SJCRH30 (cell line): ENCODE data around the gene NR5A2. TPM values are rescaled to one million over a fixed set of nuclear protein-coding genes. Genes with fewer than 3 reads are reported as not detected.

Source experiments
- DNase-seq, 2 experiments: peaks; one replicate each; pipeline ENCODE4 v3.0.0-alpha.2; 2015 to 2020
- H3K27ac ChIP-seq: fragments of 250-450 bp; sonication (Bioruptor Pico); 2 replicates; pipeline ENCODE4 v1.5.1; 2020; ENCODE audit warnings: mild to moderate bottlenecking, moderate library complexity
- H3K27me3 ChIP-seq: fragments of 250-450 bp; sonication (Bioruptor Pico); 2 replicates; pipeline ENCODE4 v1.5.1; 2020; ENCODE audit warnings: mild to moderate bottlenecking, moderate library complexity
- H3K36me3 ChIP-seq: fragments of 250-450 bp; sonication (Bioruptor Pico); 2 replicates; pipeline ENCODE4 v1.5.1; 2020; ENCODE audit warnings: mild to moderate bottlenecking, moderate library complexity
- H3K4me1 ChIP-seq: fragments of 250-450 bp; sonication (Bioruptor Pico); 2 replicates; pipeline ENCODE4 v1.5.1; 2020; ENCODE audit warnings: mild to moderate bottlenecking, moderate library complexity
- H3K4me3 ChIP-seq: fragments of 250-450 bp; sonication (Bioruptor Pico); 2 replicates; pipeline ENCODE4 v1.5.1; 2020; ENCODE audit warnings: mild to moderate bottlenecking, moderate library complexity
- H3K9me3 ChIP-seq: fragments of 250-450 bp; sonication (Bioruptor Pico); replicated peaks from 2 replicates; pipeline ENCODE4 v1.5.1; 2020; ENCODE audit warnings: mild to moderate bottlenecking, moderate library complexity
- total RNA-seq: library from RNA; depleted of rRNA; stranded (reverse); fragments of >200 nt; shearing (Covaris generic); gene quantifications from 2 replicates; pipeline ENCODE4 v1.2.3, GENCODE V29; 2014

The NR5A2 gene
- total RNA-seq, 1 experiment from 2014 or later = 1.0 TPM

DNA sequence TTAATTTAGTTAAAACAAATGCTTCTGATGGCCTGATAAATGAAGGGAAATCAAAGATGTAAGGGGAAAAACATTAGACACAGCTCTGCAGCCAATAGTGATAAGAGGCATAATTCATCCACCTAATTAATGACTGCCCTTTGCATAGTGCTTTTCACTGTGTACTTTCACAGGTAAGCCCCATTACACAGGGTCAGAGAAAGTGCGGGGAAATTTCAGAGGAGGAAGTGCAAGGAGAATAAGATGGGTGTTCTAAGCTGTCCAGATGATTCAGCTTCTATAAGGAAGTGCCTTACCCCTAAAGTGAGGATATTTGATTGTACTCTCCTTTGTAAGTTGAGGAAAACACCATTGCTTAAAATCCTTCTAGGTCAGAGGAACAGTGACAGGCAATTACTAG, 88.0 kb downstream of the NR5A2 start:
- H3K27ac ChIP-seq = no peak overlapping the region
- H3K4me1 ChIP-seq = no peaks in the 10 kb centered on the region
- H3K27me3 ChIP-seq = no peaks in the 10 kb centered on the region
- no peaks in the 10 kb centered on the region for H3K36me3 ChIP-seq
- no peak for DNase-seq
- H3K4me3 ChIP-seq = no peak overlapping the region
- no peaks in the 10 kb centered on the region for H3K9me3 ChIP-seq

DNA sequence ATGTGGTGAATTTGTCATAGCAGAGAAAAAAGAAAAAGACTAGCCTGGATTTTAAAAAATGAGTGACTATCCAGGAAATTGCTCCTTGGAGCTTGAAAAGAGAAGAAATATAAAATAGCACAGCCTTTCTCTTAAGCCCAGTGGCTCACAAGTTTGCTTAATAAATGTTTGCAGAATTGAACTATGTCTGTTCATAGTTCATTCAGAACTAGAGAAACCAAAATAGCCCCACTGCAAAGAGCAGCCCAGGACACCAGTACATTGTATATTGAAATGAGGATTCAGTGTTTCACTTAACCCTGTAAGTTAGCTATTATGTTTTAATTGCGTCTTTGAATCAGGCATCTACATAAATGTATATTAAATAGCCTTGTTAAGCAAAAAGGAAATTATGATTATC, 88.8 kb downstream of the NR5A2 start:
- Histone ChIP-seq H3K9me3 (no peaks in the 10 kb centered on the region), H3K4me1 (no peaks in the 10 kb centered on the region), H3K27ac (no peak overlapping the region), H3K4me3 (no peak overlapping the region), H3K36me3 (no peaks in the 10 kb centered on the region), H3K27me3 (no peaks in the 10 kb centered on the region)
- DNase-seq = no peak

DNA sequence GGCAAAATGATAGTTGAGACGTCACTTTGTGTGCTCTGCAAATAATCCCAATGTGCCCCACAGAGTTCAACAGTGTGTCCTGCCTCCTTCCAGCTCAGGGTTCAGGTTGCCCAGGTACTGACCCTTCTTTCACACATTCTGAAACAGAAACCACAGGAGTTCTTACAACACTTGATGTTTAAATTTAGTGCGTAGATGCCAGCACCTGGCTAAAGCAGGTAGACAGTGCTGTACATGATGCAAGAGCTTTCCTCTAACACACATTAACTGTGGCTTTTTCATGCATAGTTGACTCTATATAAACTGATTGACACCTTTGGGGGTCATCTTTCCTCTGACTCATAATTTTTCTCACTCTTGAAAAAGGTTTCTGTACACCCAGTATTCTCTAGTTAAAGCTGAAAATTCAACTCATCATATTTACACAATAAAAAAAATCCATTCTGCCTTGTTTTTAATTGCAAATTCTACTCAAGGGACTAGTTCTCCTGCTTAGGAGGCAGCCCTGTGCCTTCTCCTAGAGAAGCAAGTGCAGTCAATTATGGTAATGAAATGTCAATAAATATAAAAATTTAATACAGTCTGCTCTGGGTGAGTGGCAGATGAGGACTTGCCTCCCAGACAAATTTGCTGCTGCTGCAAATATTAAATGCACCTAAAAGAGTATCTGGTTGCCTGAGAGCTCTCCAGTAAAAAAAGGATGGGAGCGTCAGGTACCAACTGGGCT, 91.4 kb downstream of the NR5A2 start:
- Histone ChIP-seq H3K4me3 (no peak overlapping the region), H3K27ac (no peak overlapping the region), H3K27me3 (no peaks in the 10 kb centered on the region), H3K36me3 (no peaks in the 10 kb centered on the region), H3K4me1 (no peaks in the 10 kb centered on the region), H3K9me3 (no peaks in the 10 kb centered on the region)
- no peak for DNase-seq

DNA sequence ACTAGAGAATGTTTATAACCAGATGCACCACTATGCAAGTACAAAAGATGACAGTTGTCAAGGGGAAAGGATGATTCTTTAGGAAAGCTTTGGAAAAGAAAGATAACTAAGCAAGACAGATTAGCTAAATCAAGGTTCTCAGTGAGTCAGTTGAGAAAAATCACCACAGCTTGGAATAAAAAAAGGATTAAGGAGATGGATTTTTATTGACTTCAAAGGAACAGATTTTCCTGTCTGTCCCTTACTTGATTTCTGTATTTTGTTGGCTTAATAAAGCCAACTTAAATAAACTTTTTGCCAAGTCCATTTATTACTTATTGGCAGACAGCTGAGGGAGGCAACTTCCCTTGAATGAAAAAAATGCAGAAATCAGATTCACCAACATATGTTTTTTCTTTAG, 93.9 kb downstream of the NR5A2 start:
- Histone ChIP-seq H3K27ac (no peak overlapping the region), H3K4me1 (no peaks in the 10 kb centered on the region), H3K9me3 (no peaks in the 10 kb centered on the region), H3K4me3 (no peak overlapping the region), H3K36me3 (no peaks in the 10 kb centered on the region), H3K27me3 (no peaks in the 10 kb centered on the region)
- no peak for DNase-seq

DNA sequence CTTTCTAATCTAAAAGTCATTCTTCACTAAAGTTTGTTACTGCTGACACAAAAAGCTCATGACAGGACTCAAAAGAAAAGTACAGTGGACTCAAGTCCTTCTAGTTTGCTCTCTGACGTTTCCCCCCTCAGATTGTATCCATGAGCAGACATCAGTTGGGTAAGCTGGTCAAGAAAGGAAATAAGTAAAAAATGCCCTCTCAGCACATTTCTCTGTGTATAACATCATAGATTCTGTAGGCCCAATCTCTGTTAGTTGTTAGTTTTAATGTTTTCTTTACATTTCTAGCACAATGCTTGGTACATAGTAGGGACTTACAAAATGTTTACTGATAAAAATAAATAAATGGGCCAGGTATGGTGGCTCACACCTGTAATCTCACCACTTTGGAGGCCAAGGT, 96.8 kb downstream of the NR5A2 start:
- Histone ChIP-seq H3K36me3 (no peaks in the 10 kb centered on the region), H3K4me1 (no peaks in the 10 kb centered on the region), H3K9me3 (no peaks in the 10 kb centered on the region), H3K27me3 (no peaks in the 10 kb centered on the region), H3K4me3 (no peak overlapping the region), H3K27ac (no peak overlapping the region)
- no peak for DNase-seq

DNA sequence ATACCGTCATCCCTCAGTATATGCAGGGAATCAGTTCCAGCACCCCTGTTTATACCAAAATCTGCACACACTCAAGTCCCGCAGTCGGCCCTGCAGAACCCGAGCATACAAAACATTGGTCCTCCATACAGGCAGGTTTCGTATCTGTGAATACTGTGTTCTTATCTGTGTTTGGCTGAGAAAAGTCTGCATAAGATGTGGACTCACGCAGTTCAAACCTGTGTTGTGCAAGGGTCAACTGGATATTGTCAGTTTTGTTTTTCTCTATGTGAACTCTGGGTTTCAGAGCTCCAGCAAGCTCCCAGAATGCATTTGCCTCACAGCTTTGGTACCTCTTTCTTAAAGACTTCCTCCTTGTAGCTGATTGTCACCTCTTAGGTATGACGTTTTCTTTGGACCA, 100.6 kb downstream of the NR5A2 start:
- Histone ChIP-seq H3K4me1 (no peaks in the 10 kb centered on the region), H3K27ac (no peak overlapping the region), H3K4me3 (no peak overlapping the region), H3K27me3 (no peaks in the 10 kb centered on the region), H3K9me3 (no peaks in the 10 kb centered on the region), H3K36me3 (no peaks in the 10 kb centered on the region)
- DNase-seq = no peak

DNA sequence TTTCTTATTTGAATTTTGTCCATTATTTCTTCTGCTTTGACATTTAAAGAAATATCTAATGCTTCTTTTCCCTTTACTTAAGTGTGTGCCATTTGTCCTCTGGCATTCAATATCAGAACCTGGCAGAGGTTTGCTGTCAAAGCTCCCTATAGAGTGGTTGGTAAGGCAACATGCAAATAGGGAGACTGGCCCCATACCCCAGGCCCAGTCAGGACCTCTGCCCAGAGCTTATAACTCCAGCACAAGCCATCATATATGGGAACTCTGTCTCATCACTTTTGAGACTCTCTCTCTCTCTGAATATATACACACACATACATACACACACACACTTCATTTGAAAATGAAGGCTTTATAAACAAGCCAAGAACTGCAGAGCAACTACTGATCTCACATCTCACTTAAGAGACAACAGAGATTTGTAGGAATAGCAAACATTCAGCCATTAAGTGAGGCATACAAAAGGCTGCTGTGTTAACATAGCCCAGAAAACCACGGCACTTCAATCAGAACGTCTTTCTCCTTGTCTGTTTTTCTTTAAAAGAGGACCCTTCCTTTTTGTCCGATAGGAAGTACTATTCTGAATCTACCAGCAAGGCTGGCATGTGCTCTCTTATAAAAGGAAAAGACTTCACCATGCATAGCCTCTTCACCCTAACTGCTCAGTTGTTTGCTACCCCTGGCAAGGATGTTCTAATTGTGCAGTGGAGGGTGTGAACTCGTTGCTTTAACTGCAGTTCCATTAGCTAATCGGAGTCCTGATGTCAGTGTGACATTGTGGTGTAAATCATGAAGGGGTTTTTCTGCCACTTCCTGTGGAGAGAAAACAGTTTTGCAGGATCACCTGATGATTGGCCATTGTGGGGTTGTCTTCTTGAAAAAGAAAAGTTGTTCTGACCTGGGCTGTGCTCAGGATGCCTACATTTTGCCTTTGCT, 101.7 kb downstream of the NR5A2 start:
- no peak overlapping the region for H3K4me3 ChIP-seq
- no peak overlapping the region for H3K27ac ChIP-seq
- H3K36me3 ChIP-seq = no peaks in the 10 kb centered on the region
- no peaks in the 10 kb centered on the region for H3K4me1 ChIP-seq
- no peak for DNase-seq
- no peaks in the 10 kb centered on the region for H3K9me3 ChIP-seq
- no peaks in the 10 kb centered on the region for H3K27me3 ChIP-seq

DNA sequence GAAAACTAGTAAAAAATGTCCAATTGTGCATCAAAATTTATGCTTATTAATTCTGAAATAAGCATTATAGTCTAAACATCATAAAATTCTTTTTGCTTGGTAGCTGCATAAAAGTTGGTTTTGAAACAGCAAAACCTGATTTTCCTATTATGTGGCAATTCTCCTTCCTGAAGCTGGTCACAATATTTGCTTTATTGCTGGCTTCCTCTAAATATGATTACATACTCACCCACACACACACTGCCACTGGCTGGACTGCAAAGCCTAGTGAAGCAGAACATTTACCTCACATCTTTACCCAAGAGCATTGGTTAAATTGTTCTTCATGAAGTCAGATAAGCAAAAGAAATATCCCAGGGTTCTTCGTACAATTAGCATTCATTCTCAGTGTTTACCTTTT, 103.0 kb downstream of the NR5A2 start:
- no peaks in the 10 kb centered on the region for H3K4me1 ChIP-seq
- H3K36me3 ChIP-seq = no peaks in the 10 kb centered on the region
- no peaks in the 10 kb centered on the region for H3K9me3 ChIP-seq
- no peak for DNase-seq
- H3K27ac ChIP-seq = no peak overlapping the region
- H3K27me3 ChIP-seq = no peaks in the 10 kb centered on the region
- H3K4me3 ChIP-seq = no peak overlapping the region

DNA sequence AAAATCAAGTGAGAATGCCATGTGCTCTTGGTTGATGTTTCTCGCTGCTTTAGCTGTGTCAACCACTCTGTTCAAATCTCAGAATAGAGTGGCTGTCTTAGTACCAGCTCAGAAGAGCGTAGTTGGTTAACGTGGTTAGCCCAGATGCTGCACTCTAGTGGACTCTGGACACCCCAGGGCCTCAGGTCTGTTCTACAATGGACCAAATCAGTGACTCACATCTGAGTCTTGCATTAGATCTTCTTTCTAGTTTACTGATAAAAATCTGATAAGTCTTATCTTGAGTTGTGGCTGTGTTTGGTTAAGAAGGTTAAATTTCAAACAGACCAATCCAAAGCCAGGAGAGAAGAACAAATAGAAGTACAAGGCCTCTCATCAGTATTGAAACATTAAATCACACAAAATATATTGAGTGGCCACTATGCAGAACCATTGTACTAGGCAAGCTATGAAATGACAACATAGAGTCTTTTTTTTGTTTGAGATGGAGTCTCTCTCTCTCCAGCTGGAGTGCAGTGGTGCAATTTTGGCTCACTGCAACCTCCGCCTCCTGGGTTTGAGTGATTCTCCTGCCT, 104.1 kb downstream of the NR5A2 start:
- no peak overlapping the region for H3K4me3 ChIP-seq
- no peak overlapping the region for H3K27ac ChIP-seq
- no peaks in the 10 kb centered on the region for H3K9me3 ChIP-seq
- no peaks in the 10 kb centered on the region for H3K36me3 ChIP-seq
- no peaks in the 10 kb centered on the region for H3K4me1 ChIP-seq
- DNase-seq = no peak
- no peaks in the 10 kb centered on the region for H3K27me3 ChIP-seq

DNA sequence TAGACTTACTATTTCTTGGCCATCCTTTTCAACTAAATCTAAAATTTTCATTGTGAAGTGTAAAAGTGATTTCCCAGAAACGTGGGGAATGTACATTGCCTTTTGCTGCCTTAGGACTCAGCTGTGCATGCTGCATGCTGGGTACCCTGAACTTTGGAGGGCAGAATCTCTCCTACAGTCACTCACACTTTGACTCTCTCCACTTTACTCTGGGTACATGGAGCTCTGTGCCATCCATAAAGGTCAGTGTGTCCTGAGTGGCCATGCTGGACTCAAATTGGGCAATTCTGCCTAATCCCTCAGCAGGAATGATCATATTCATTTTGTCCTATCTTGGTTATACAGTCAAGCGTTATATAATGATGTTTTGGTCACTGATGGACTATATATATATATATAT, 105.6 kb downstream of the NR5A2 start:
- Histone ChIP-seq H3K36me3 (no peaks in the 10 kb centered on the region), H3K4me3 (no peak overlapping the region), H3K27me3 (no peaks in the 10 kb centered on the region), H3K9me3 (no peaks in the 10 kb centered on the region), H3K27ac (no peak overlapping the region), H3K4me1 (no peaks in the 10 kb centered on the region)
- DNase-seq = no peak

DNA sequence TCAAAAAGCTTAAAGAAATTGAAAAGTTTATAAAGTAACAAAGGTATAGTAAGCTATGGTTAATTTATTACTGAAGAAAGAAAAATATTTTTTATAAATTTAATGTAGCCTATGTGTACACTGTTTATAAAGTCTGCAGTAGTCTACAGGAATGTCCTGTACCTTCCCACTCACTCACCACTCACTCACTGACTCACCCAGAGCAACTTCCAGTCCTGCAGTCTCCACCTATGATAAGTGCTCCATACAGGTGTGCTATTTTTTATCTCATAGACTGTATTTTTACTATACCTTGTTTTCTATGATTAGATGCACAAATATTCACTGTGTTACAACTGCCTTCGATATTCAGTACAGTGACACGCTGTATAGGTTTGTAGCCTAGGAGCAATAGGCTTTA, 106.6 kb downstream of the NR5A2 start:
- Histone ChIP-seq H3K36me3 (no peaks in the 10 kb centered on the region), H3K4me3 (no peak overlapping the region), H3K27me3 (no peaks in the 10 kb centered on the region), H3K27ac (no peak overlapping the region), H3K9me3 (no peaks in the 10 kb centered on the region), H3K4me1 (no peaks in the 10 kb centered on the region)
- no peak for DNase-seq

DNA sequence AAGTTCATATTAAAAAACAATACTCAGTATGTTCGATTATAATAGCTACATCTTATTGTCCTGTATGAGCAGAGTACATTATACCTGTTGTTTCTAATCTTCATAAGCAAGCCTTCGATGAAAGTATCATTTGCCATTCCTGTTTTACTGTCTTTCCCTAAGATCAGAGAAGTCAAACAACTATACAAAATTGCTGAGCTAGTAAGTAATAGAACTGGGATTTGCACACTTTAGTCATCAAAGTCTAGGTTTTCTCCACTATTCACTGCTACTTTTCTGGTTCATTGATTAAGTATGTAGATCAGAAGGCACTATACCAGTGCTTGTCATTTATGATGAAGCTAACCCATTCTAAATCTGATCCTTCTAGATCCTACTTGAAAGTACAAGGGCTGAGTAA, 108.9 kb downstream of the NR5A2 start:
- H3K4me1 ChIP-seq = no peaks in the 10 kb centered on the region
- H3K4me3 ChIP-seq = no peak overlapping the region
- no peaks in the 10 kb centered on the region for H3K27me3 ChIP-seq
- no peaks in the 10 kb centered on the region for H3K9me3 ChIP-seq
- no peaks in the 10 kb centered on the region for H3K36me3 ChIP-seq
- no peak overlapping the region for H3K27ac ChIP-seq
- DNase-seq = no peak

DNA sequence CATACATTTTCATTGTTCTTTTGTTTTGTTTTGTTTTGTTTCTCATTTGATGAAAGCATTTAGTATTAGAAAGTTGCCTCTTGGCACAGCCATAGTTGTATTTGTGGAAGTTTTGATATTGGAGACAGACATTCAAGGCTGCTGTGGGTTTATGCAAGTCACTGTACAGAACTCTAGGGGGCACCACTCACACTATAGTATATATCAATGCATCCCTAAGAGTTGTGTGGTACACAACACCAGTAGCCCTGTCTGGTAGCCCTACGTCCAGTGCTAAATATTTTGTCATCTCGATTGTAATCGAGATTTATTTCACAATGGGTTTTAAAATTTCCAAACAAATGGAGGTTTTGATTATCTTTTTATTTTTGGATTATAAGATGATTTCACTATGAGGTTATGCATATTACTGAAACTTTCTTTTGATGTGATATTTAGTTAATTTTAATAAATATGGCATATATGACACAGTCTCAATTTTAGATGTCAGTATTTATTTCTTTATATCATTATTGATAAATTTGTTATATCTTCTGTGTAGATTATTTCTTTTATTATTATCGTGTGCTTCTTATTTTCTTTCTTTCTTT, 112.2 kb downstream of the NR5A2 start:
- Histone ChIP-seq H3K9me3 (no peaks in the 10 kb centered on the region), H3K36me3 (no peaks in the 10 kb centered on the region), H3K4me1 (no peaks in the 10 kb centered on the region), H3K27me3 (no peaks in the 10 kb centered on the region), H3K27ac (no peak overlapping the region), H3K4me3 (no peak overlapping the region)
- peak; percentile 8 to 54 for DNase-seq

DNA sequence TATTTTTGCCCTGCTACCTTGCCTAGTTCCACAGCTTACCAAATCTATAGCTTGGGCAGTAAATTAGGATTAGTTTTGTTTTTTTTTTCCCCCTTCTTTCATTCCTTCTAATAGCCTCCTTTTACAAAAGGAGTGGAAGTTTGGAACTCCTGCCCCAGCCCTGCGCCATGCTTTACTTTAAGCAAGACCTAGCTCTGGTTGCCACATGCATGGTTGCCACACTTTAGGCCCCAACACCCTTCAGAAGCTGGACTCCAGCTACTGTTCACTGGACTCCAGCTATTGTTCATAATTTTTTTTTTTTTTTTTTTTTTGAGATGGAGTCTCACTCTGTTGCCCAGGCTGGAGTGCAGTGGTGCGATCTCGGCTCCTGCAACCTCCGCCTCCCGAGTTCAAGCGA, 115.8 kb downstream of the NR5A2 start:
- Histone ChIP-seq H3K4me1 (no peaks in the 10 kb centered on the region), H3K27ac (no peak overlapping the region), H3K36me3 (no peaks in the 10 kb centered on the region), H3K27me3 (no peaks in the 10 kb centered on the region), H3K9me3 (no peaks in the 10 kb centered on the region), H3K4me3 (no peak overlapping the region)
- DNase-seq = no peak

DNA sequence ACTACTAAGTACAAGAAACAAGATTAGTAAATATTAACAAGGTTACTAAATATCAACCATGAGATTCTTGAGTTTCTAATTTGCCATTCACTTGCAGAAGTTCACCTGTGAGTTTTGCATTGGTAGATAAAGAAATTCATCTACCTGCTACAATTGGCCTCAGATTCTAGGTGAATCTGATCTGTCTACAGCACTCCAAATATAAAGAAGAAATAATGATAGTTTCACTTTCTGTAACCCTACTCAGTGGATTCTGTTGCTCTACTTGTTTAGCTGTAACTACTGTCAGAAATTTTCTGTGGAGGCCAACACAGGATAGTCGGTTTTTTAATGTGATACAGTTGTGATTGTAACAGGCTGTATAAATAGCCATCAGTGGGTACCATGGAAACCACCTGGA, 118.6 kb downstream of the NR5A2 start:
- no peaks in the 10 kb centered on the region for H3K9me3 ChIP-seq
- no peaks in the 10 kb centered on the region for H3K4me1 ChIP-seq
- no peak overlapping the region for H3K27ac ChIP-seq
- DNase-seq = no peak
- H3K36me3 ChIP-seq = no peaks in the 10 kb centered on the region
- H3K4me3 ChIP-seq = no peak overlapping the region
- H3K27me3 ChIP-seq = no peaks in the 10 kb centered on the region
